Endothelial cell of umbilical vein (primary cell): Measurements from ENCODE around the gene PLXND1. TPM values are rescaled to one million over a fixed set of nuclear protein-coding genes. Genes with fewer than 3 reads are reported as not detected.

Experiments used
- BruUV-seq: library from RNA; stranded (reverse); fragments of 400-500 nt; replicated peaks from 2 replicates; lab custom pipeline; 2021; lab: Mats Ljungman, UMichigan
- CTCF ChIA-PET: fragments of 300-600, 350-600 bp; sonication (Branson Sonifier 250); formaldehyde crosslinking; loops from one replicate; lab custom pipeline; 2021; ENCODE audit warnings: antibody characterized with exemption, inconsistent platforms; lab: Charles Lee
- POLR2A ChIA-PET: fragments of 300-600, 350-600 bp; sonication (Branson Sonifier 250); formaldehyde crosslinking; loops from one replicate; lab custom pipeline; 2021; ENCODE audit warnings: antibody characterized with exemption, inconsistent platforms; lab: Charles Lee
- DNase-seq: peaks from one replicate; pipeline ENCODE4 v3.0.0-alpha.2; 2011; ENCODE audit warnings: low read depth, low spot score
- FAIRE-seq: peaks from 2 replicates; lab custom pipeline; 2011; peaks lifted over from hg19 to GRCh38; lab: Jason Lieb, UNC
- H2AFZ ChIP-seq: 2 replicates; pipeline ENCODE4 v1.6.0; 2012; ENCODE audit warnings: low read depth, low read length, control low read depth, inconsistent platforms
- H3K27ac ChIP-seq: 2 replicates; pipeline ENCODE4 v1.5.1; 2011; ENCODE audit warnings: low read depth, mild to moderate bottlenecking, control low read depth, low read length, moderate library complexity; ENCODE audit not compliant: insufficient read depth
- H3K27me3 ChIP-seq, 2 experiments: 2 replicates each; pipeline versions ENCODE4 v1.6.0 to v1.6.1; 2011; ENCODE audit warnings: low read length in 2 of 2, mixed read lengths in 1 of 2; ENCODE audit not compliant: control insufficient read depth in 2 of 2, insufficient read depth in 2 of 2
- H3K36me3 ChIP-seq, 2 experiments: 2 replicates in 1 of 2; 3 replicates in 1 of 2; pipeline ENCODE4 v1.5.1; 2011; ENCODE audit warnings: low read length in 2 of 2, mild to moderate bottlenecking in 1 of 2, moderate library complexity in 1 of 2; ENCODE audit not compliant: control insufficient read depth in 2 of 2, insufficient read depth in 2 of 2; ENCODE audit errors: extremely low read depth in 1 of 2
- H3K4me1 ChIP-seq: 3 replicates; pipeline ENCODE4 v1.5.1; 2011; ENCODE audit warnings: mild to moderate bottlenecking, low read length; ENCODE audit not compliant: control insufficient read depth, insufficient read depth; ENCODE audit errors: extremely low read depth
- H3K4me2 ChIP-seq: 2 replicates; pipeline ENCODE4 v1.6.1; 2011; ENCODE audit warnings: low read length, control low read depth, mixed read lengths; ENCODE audit not compliant: insufficient read depth
- H3K4me3 ChIP-seq, 3 experiments: fragments of 200-600 bp in 1 of 3; sonication (generic), shearing (Covaris generic) in 1 of 3; replicated peaks in 1 of 3; 2 replicates each; pipeline ENCODE4 v1.5.1; 2011 to 2016; ENCODE audit warnings: control low read depth in 3 of 3, low read length in 3 of 3, mild to moderate bottlenecking in 2 of 3, inconsistent platforms in 1 of 3, low read depth in 1 of 3, moderate library complexity in 1 of 3; ENCODE audit not compliant: insufficient read depth in 1 of 3
- H3K79me2 ChIP-seq: 2 replicates; pipeline ENCODE4 v1.6.0; 2012; ENCODE audit warnings: low read length, inconsistent platforms; ENCODE audit not compliant: control insufficient read depth, insufficient read depth
- H3K9ac ChIP-seq: replicated peaks from 2 replicates; pipeline ENCODE3; 2011; ENCODE audit warnings: low read length, control low read depth; ENCODE audit not compliant: insufficient read depth; ENCODE audit errors: extremely low read depth
- H3K9me1 ChIP-seq: replicated peaks from 3 replicates; pipeline ENCODE4 v1.6.0; 2011; ENCODE audit warnings: mild to moderate bottlenecking, low read length; ENCODE audit not compliant: control insufficient read depth, insufficient read depth; ENCODE audit errors: extremely low read depth
- H3K9me3 ChIP-seq: replicated peaks from 2 replicates; pipeline ENCODE4 v1.5.1; 2012; ENCODE audit warnings: low read length, inconsistent platforms; ENCODE audit not compliant: control insufficient read depth, insufficient read depth
- H4K20me1 ChIP-seq: replicated peaks from 2 replicates; pipeline ENCODE3; 2011; ENCODE audit warnings: mild to moderate bottlenecking, low read length; ENCODE audit not compliant: control insufficient read depth, insufficient read depth; ENCODE audit errors: extremely low read depth
- EZH2 ChIP-seq: IDR thresholded peaks from 2 replicates; pipeline ENCODE4 v1.6.1; 2012; ENCODE audit warnings: borderline replicate concordance, low read depth, mild to moderate bottlenecking, moderate library complexity, low read length, inconsistent platforms; ENCODE audit not compliant: severe bottlenecking
- FOS ChIP-seq: IDR thresholded peaks from 2 replicates; pipeline ENCODE4 v1.6.1; 2011; ENCODE audit warnings: mild to moderate bottlenecking, low read length, moderate library complexity, borderline replicate concordance; ENCODE audit not compliant: insufficient read depth
- GATA2 ChIP-seq: IDR thresholded peaks from 2 replicates; pipeline ENCODE4 v1.7.0; 2011; ENCODE audit warnings: low read depth, mild to moderate bottlenecking, moderate library complexity, mixed read lengths, low read length; ENCODE audit not compliant: insufficient read length, insufficient read depth
- JUN ChIP-seq: IDR thresholded peaks from 2 replicates; pipeline ENCODE4 v1.6.1; 2011; ENCODE audit warnings: borderline replicate concordance, low read depth; ENCODE audit not compliant: insufficient read length, insufficient read depth
- MYC ChIP-seq: IDR thresholded peaks from one replicate; pipeline ENCODE4 v1.6.1; 2011; ENCODE audit warnings: mild to moderate bottlenecking, low read depth, low read length
- POLR2A ChIP-seq: IDR thresholded peaks from 2 replicates; pipeline ENCODE4 v1.6.1; 2012; ENCODE audit warnings: low read depth, mild to moderate bottlenecking, control low read depth, low read length
- POLR2AphosphoS5 ChIP-seq: IDR thresholded peaks from 2 replicates; pipeline ENCODE4 v1.6.1; 2012; ENCODE audit warnings: low read depth, mild to moderate bottlenecking, control low read depth, low read length, moderate library complexity; ENCODE audit not compliant: insufficient read depth
- dilution Hi-C: fragments of 300-500 bp; cut with MboI; formaldehyde crosslinking; loops from one replicate; pipeline ENCODE4 v1.15.0; 2019; ENCODE audit warnings: low sequenced_read_pairs; ENCODE audit not compliant: extremely low pct_ligation_motif_present
- intact Hi-C: fragments of 100-400 bp; cut with micrococcal nuclease; formaldehyde crosslinking; loops from one replicate; pipeline ENCODE4 v1.10.0; 2022
- polyA plus RNA-seq, 4 experiments: library from polyadenylated mRNA; depleted of rRNA in 3 of 4; stranded (reverse) in 3 of 4; unstranded in 1 of 4; fragments of >200 nt; gene quantifications; 2 replicates each; pipeline versions ENCODE4 v1.2.1 to v1.2.3, GENCODE V29; 2011 to 2012; ENCODE audit warnings: missing spikeins in 1 of 4
- total RNA-seq: library from RNA; stranded (reverse); gene quantifications from 2 replicates; pipeline ENCODE4 v1.2.3, GENCODE V29; 2021
- TF ChIP-seq, protein P1 (sequence below): IDR thresholded peaks from 2 replicates; pipeline ENCODE4 v1.6.1; 2011; ENCODE audit not compliant: insufficient read depth, insufficient read length
- TF ChIP-seq, protein P2 (sequence below), 2 donors: IDR thresholded peaks; 1 replicate in 1 of 2; 2 replicates in 1 of 2; pipeline ENCODE4 v1.5.1; 2011; ENCODE audit warnings: low read length in 2 of 2, mild to moderate bottlenecking in 2 of 2, moderate library complexity in 2 of 2, control low read depth in 1 of 2, inconsistent platforms in 1 of 2, low read depth in 1 of 2; ENCODE audit not compliant: insufficient read depth in 1 of 2; ENCODE audit errors: extremely low read depth in 1 of 2

The PLXND1 gene
- total and polyA plus RNA-seq, 2 donors (not counting 3 experiments of a cell fraction or from before 2014, with no cell fraction given), result 300 to 834 TPM

DNA sequence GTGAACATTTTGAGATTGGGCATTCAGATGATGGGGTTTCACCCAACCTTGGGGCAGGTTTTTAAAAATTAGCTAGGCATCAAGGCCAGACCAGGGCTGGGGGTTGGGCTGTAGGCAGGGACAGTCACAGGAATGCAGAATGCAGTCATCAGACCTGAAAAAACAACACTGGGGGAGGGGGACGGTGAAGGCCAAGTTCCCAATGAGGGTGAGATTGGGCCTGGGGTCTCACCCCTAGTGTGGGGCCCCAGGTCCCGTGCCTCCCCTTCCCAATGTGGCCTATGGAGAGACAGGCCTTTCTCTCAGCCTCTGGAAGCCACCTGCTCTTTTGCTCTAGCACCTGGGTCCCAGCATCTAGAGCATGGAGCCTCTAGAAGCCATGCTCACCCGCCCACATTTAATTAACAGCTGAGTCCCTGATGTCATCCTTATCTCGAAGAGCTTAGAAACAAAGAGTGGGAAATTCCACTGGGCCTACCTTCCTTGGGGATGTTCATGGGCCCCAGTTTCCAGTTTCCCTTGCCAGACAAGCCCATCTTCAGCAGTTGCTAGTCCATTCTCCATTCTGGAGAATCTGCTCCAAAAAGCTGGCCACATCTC is 71.9 kb downstream of the PLXND1 start:
- no TSS peak for BruUV-seq

More for the DNA sequence above, 71.9 kb downstream of the PLXND1 start:
- H3K9me3 ChIP-seq, result no peaks in the 10 kb centered on the region
- no peak for FAIRE-seq
- H3K4me2 ChIP-seq, result no peak overlapping the region
- intact Hi-C loops (no loop called here), dilution Hi-C loops (no loop called here)
- no peak for DNase-seq
- ChIA-PET CTCF (interaction anchor here (0.8 to 1.5 kb wide), 7 partner anchors 9 to 44 kb away, joined by 3 to 8 read pairs (median 3); partner anchors contain the start of gene H1-8), POLR2A (interaction anchor here (1.3 kb wide), 1 partner anchor 218 kb away, joined by 3 read pairs; a partner anchor contains a TSS)
- H3K4me3 ChIP-seq, result no peak overlapping the region
- no peaks in the 10 kb centered on the region for H3K36me3 ChIP-seq
- H2AFZ ChIP-seq, result no peak overlapping the region
- no peaks in the 10 kb centered on the region for H3K27me3 ChIP-seq
- H3K4me1 ChIP-seq, result peaks cover 7% of the 10 kb centered on the region
- no peaks in the 10 kb centered on the region for H3K9me1 ChIP-seq
- no peaks in the 10 kb centered on the region for H3K79me2 ChIP-seq
- TF ChIP-seq EZH2 (no peak), GATA2 (no peak), POLR2A (no peak), JUN (no peak), FOS (no peak), MYC (no peak), POLR2AphosphoS5 (no peak)
- TF ChIP-seq, protein P1, sequence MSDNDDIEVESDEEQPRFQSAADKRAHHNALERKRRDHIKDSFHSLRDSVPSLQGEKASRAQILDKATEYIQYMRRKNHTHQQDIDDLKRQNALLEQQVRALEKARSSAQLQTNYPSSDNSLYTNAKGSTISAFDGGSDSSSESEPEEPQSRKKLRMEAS, result no peak
- TF ChIP-seq, protein P2, sequence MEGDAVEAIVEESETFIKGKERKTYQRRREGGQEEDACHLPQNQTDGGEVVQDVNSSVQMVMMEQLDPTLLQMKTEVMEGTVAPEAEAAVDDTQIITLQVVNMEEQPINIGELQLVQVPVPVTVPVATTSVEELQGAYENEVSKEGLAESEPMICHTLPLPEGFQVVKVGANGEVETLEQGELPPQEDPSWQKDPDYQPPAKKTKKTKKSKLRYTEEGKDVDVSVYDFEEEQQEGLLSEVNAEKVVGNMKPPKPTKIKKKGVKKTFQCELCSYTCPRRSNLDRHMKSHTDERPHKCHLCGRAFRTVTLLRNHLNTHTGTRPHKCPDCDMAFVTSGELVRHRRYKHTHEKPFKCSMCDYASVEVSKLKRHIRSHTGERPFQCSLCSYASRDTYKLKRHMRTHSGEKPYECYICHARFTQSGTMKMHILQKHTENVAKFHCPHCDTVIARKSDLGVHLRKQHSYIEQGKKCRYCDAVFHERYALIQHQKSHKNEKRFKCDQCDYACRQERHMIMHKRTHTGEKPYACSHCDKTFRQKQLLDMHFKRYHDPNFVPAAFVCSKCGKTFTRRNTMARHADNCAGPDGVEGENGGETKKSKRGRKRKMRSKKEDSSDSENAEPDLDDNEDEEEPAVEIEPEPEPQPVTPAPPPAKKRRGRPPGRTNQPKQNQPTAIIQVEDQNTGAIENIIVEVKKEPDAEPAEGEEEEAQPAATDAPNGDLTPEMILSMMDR (IDR thresholded peaks at IDR 0.05; ENCODE audit: extremely low read depth in 1 of 2, insufficient read depth in 1 of 2, low read depth in 1 of 2, low read length in 2 of 2), result no peak
- no peaks in the 10 kb centered on the region for H4K20me1 ChIP-seq
- H3K9ac ChIP-seq, result no peak overlapping the region
- no peak overlapping the region for H3K27ac ChIP-seq
